GM18868 (cell line): ENCODE measurements around the gene SIL1.
"Not testable (repeated sequence)": the region's sequence is repeated elsewhere in the genome, so short reads cannot be mapped to it uniquely, and the experiment has no call there.

ENCODE experiments used
- ATAC-seq: cut with Tn5 transposase; IDR thresholded peaks from one replicate; pipeline ENCODE4 v1.9.1; 2021; ENCODE audit warnings: mild to moderate bottlenecking, moderate library complexity; ENCODE audit not compliant: unreplicated experiment

SIL1 gene

GRCh38 chr5:139113892-139114291, 84.3 kb downstream of the SIL1 start:
- no peak for ATAC-seq

- ATAC-seq = not testable (repeated sequence)
These were observed 85.8 kb downstream of the SIL1 start for GRCh38 chr5:139112362-139112761.

DNA sequence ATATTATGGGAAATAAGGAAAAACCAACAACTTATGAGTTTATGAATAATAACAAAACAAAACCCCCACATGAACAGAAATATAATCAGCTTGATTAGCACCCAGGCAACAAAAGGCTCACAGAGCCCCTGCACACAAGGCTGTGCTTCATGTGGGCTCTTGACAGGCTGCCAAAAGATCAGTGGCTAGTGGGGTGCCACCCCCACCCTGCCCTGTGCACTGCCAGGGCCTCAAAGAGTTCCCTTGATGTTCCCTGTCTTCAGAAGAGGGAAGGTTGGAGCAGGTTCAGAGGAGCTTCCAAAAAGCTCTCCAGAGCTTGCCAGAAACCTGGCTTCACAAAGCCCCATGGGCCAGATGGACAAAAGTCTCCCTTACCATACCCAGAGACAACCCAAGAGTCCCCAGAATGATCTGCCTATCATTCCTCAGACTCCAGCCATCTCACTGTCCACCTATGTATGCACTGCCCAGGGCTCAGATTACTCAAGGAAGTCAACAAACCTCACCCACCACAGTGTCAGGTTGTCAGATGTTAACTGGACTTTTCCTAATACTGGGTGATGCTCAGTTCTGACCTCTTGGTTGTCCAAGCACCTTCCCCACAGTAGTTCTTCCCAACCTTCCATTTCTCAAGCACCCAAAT, 87.5 kb downstream of the SIL1 start:
- ATAC-seq = no peak

- ATAC-seq = no peak
These were observed 89.9 kb downstream of the SIL1 start for GRCh38 chr5:139108063-139108824.

GRCh38 chr5:139105621-139106071, 92.5 kb downstream of the SIL1 start:
- no peak for ATAC-seq

DNA sequence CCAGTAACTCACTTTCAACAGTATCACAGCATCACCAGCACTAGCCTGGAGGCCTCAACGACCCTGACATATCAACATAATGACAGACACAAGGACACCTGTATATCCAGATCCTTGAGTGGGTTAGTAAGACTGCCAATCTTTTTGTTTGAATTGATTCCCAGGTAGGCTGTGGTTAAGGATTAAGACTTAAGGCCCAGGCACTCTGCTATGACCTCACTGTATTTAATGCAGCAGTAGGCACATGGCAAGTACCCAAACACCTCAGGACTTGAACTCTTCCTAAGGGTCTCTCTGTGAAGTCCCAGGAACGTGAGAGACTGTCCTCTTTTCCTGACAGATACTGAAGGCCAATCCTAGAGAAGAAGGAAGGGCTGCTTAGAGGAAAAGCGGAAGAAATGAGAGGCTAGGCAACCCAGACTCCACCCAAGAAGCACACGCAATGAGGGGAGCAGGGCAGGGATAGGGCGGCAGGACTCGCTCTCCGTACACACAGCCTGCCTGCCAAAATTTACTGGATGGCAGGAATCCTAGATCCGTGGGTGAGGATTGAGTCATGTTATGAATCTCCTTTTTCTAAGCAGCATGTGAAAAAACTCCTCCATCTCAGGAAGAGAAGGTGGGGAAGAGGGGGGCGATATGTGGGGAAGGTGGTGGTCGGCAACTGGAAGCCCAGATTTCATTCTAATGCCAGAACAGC, 93.4 kb downstream of the SIL1 start:
- no peak for ATAC-seq

GRCh38 chr5:139103762-139104161, 94.4 kb downstream of the SIL1 start:
- ATAC-seq = no peak

DNA sequence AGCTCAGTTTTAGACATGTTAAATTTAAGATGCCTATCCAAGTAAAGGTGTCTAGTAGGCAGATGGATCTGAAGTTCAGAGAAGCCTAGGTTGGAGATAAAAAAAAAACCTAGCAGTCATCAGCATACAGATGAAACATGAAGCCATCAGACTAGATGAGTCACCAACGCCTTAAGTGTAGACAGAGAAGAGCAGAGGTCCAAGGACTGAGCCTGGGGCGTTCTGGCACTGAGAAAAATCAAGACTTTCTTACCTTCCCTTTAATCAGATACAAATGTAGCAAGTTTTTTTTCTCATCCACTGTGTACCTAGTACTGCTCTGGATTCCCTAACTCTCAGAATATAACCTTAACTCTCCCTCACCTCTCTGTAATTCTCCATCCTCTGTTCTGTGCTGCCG, 97.3 kb downstream of the SIL1 start:
- ATAC-seq = no peak

GRCh38 chr5:139094154-139095131, 103.7 kb downstream of the SIL1 start:
- ATAC-seq = peak; percentile 92

DNA sequence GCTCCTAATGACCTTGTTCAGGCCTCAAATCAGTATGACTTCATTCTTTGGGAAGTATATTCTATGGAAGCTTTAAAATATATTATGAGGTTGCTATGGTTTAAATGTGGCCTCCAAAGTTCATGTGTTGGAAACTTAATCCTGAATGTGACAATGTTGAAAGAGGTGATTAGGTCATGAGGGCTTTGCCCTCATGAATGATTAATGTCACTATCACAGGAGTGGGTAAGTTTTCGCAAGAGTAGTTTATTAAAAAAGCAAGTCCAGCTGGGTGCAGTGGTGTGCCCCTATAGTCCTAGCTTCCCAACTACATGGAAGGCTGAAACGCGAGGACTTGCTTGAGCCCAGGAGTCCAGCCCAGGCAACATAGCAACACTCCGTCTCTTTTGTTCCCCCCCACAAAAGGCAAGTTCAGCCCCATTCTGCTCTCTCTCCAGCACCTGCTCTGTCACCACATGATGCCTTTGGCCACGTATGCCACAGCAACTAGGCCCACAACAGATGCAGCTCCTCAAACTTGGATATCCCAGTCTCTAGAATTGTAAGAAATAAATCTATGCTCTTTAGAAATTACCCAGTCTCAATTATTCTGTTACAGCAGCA, 105.3 kb downstream of the SIL1 start:
- ATAC-seq = no peak

GRCh38 chr5:139091439-139092156, 106.6 kb downstream of the SIL1 start:
- no peak for ATAC-seq

GRCh38 chr5:139090581-139090980, 107.6 kb downstream of the SIL1 start:
- no peak for ATAC-seq

GRCh38 chr5:139088024-139088423, 110.1 kb downstream of the SIL1 start:
- no peak for ATAC-seq

- ATAC-seq = no peak
These were observed 115.2 kb downstream of the SIL1 start for GRCh38 chr5:139082813-139083498.

DNA sequence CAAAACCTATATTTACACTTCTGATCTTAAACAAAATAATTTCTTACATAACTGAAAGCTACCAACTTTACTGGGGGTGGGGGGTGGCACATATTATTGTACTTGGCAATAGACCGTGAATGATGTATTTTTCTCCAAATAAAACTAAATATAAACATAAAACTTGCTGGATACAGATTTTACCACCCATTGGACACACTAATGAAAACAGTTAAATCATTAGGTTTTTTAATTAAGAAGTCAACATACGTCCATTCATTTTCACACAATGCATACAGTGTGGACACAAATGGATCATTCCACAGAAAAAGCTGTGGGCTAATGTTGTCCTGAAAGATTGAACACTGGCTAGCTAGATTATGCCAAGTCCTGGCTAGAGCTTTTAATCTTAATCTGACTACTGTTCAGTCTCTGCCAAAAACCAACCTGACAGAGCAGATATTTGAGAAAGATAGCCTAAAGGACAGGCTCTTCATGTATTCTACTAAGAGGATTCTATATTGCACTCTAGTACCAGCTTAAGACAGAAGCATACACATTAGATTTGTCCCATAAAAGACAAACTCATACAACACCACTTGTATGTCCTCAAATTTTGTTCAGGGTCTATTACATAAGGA, 118.1 kb downstream of the SIL1 start:
- ATAC-seq = no peak

GRCh38 chr5:139079225-139079990, 118.8 kb downstream of the SIL1 start:
- ATAC-seq = no peak

DNA sequence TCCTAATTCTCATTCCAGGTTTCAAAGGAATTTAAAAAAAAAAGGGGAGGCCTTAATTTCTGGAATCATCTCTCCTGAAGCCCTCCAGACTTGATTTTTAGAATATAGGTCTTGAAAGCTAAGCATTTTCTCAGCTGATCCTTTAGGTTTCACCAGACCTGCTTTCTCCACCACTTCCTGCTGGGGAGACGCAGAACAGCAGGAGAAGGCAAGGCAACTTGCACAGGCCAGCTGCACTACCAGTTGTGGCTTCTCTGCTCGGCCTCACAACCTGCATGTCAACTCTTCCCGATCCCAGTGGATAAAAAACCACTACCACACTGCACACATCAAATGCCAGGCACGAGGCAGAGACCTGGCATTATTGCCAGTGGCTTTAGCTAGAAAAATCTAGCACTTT, 119.8 kb downstream of the SIL1 start:
- no peak for ATAC-seq

- no peak for ATAC-seq
These were observed 120.3 kb downstream of the SIL1 start for GRCh38 chr5:139077899-139078298.
